NOMO-1 treated with dmso at 0.1 percent for 144 hours (cell line): ENCODE data around the gene LFNG.

Experiments
- DNase-seq: peaks from one replicate; lab custom pipeline; 2025; ENCODE audit not compliant: unreplicated experiment; lab: John Stamatoyannopoulos, UW

LFNG gene

DNA sequence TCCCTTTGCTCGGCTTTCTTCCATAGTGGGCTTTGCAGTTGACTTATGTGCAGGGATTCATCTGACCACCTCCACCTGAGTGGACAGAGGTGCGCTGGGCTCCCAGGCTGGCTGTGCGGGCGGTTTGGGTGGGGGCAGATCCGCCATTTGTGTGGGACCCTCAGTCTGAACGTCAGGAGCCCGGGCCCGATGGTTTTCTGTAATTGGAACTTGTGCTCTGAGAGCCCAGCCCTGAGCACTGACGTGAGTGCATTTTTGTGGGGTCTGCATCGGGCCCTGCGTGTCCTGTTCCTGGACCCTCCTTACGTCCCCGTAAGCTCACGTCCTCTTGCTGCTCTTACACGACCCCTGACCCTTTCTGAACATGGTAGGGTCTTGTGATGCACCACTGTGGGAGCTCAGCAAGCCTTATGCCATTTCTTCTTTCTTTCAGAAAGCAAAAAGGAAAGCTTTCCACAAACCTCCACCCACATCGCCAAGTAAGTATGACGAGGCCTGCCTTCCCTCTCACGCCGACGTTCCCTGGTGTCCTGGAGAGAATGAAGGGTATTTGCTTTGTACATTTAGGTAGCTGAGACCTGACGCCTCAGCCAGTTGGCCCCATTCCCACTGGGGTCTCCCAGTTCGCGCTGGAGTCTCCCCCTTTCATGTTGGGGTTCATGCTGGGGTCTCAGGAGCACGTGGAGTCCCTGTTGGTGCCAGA, 49.1 kb downstream of the LFNG start:
- DNase-seq: no peak

DNA sequence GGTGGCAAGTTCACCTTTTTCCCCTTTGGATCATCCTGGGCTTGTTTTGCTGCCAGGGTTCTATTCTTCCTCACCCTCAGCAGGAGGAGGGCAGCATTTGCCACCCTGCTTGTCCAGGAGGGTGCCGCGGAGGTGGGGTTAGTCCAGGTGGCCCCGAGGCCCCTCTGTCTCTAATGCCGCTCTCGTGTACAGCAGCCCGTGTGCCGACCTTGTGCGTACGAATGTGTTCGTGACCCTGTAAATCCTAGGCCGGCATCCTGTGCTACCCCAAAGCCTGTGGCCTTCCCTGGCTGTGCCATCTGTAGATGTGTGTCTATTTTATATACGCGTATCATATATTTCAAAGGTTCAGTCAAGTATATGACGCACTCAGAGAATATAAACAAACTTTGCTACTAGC, 49.8 kb downstream of the LFNG start:
- DNase-seq: no peak

DNA sequence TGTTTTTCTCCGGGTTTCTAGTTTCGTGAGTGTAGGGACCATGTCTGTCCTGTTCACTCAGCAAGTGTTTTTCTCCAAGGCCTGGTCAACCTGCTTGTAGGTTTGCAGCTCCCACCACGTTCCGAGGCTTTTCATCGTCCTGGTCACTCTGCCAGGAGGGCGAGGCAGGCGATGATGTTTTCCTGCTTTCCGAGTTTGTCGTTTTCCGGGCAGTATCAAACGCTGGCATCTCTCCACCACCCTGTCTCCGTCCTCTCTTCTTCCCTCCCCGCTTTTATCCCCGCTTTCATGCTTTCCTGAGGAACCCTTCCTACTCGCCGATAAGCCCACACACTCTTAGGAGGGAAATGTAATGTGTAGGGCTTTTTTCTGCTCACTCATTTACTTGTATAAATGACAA, 50.4 kb downstream of the LFNG start:
- DNase-seq: no peak

DNA sequence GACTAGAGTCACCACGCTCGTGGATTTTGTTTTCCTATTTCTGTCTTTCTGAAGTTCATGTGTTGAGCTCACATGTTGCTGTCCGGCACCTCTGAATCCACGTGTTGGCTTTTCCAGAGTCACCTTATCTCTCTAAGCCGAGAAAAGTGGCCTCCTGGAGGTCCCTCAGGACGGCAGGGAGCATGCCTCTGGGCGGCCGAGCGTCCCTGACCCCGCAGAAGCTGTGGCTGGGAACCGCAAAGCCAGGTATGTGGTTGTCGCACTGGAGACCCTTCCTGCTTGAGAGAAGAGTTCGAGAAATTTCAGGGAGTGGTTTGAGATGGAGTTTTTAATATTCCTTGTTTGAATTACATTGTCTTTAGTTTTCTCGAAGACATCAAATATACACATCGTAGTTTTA, 51.8 kb downstream of the LFNG start:
- DNase-seq: no peak

DNA sequence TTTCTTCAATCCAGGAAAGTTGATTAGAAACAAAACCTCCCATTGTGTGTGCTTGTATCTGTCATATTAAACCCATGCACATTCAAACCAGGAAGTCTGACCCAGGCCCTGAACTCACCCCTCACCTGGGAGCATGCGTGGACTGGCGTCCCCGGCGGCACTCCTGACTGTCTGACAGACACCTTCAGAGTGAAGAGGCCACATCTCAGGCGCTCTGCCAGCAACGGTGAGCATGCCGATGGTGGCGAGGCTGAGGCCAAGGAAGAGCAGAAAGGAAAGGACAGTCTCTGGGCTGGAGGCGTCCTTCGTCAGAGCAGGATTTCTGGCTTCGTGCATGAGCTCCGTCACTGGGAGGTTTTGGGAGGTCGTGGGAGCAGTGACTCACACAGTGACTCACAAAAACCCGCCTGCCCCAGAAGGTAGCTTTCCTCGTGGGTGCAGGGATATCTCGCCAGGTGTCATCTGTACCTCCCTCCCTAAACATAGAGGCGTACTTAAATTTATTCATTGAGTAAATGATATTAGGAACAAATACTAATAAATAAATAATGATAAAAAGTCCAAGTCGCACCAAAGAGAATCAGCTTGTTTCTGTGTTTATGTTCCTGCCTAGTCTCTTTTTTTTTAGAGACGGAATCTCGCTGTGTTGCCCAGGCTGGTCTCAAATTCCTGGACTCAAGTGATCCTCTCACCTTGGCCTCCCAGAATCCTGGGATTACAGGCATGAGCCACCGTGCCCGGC, 52.7 kb downstream of the LFNG start:
- no peak for DNase-seq

DNA sequence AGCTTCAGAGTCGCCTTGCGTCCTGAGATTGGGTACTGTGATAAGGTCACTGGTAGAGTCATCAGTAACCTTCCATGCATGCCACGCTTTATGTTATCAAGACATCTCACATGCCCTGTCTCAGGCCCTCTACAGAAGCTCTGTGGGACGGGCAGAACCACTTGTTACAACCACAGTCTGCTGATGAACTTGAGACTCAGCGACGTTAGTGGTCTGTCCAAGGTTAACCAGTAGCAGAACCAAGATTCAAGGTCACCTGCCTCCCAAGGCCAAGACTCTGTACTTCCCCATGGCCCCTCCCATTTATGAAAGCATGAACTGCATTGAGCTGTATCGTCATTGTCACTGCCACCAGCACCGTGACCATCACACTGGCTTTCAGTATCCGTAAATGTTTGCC, 54.2 kb downstream of the LFNG start:
- DNase-seq: no peak

DNA sequence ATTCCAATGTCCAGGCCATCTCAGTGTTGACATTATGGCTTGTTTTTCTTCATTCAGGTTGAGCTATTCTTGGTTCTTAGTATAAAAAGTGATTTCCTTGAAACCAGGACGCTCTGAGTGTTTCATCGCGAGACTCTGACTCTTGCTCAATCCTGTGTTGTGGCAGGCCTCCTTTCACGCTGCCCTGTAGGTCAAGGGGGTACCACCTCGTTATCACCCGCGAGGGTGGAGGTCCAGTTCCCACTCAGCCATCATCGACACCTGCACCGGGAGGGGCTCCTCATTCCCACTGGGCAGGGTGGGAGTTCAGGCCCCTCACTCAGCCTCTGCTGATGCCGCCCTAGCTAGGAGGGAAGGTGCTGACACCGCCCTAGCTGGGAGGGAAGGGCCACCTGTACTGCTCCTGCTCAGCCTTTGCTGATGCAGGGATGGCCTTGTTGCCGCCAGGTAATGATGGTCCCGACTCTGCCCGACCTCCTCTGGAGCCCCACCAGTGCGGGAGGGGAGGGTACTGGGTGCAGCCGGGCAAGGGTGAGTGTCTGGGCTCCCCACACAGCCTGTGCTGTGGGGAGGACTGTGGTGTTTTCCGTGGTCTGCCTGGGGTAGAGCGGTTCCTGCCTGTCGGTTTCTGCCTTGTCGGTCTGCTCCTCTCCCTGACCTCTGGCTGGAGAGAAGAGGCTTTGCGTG, 55.6 kb downstream of the LFNG start:
- no peak for DNase-seq

DNA sequence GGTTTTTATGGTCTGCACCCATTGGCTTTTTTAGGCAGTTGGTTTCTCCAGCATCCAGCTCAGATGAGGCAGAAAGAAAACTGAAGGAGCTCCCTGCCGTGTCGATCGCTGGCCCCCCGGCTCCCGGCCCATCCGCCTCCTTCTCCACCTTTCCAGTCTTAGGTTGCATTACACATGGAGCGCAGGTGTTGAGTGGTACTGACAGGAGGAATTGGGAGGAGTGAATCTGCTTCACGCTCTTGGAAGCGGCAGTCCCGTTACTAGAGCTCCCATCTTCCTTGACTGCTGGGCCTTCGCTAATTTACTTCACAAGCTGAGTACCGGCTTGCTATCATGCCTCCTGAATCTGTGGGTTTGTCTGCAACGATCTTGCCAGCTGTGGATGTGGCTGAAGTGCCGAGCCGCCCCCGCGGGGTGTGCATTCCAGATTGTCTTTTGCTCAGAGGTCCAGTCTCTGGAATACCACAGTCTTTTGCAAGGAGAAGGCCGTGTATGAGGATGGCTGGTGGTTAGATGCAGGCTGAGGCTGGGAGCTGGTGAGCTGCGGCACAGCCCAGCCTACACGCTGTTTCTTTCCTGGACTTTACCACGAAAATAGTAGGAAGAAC, 56.3 kb downstream of the LFNG start:
- DNase-seq: no peak

DNA sequence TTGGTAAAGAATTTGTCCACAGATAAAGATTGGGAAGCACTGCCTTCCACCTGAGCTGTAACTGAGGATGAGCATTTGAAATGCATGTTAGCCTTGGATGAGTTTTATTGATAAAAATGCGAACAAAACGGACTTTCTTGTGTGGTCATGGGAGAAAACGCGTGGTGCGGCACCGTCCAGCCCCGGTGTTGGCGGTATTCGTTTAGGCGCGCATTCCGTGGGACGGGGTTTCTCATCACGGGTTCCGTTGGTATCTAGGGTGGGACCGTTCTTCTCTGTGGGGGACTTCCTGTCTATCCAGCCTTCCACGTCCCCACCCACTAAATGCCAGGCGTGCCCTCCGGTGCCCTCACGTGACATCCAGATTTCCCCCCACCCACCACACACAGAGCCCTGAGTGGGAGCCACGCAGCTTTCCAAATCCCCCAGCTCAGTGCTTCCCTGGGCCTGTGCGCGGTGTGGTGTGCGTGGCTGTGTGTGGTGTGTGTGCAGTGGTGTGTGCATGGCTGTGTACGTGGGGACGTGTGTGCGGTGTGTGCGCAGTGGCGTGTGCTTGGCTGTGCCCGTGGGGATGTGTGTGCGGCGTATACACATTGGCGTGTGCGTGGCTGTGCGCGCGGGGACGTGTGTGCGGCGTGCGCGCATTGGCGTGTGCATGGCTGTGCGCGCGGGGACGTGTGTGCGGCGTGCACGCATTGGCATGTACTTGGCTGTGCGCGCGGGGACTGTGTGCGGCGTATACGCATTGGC, 57.3 kb downstream of the LFNG start:
- no peak for DNase-seq
